Lung (tissue), 12 donors: ENCODE measurements around the gene SIK3. TPM values are rescaled to one million over a fixed set of nuclear protein-coding genes. Genes with fewer than 3 reads are reported as not detected.

Experiments
- ATAC-seq: fragments of 200-7000 bp; cut with Tn5 transposase; one replicate; pipeline ENCODE4 v1.9.1; 2020; ENCODE audit warnings: moderate number of reproducible peaks; ENCODE audit not compliant: insufficient read depth, low FRiP score
- DNase-seq, 3 donors: peaks; one replicate each; pipeline ENCODE4 v3.0.0-alpha.2; 2013 to 2017
- H3K27ac ChIP-seq, 2 donors: one replicate each; pipeline ENCODE4 v1.5.1; 2013; ENCODE audit warnings: mild to moderate bottlenecking in 2 of 2, moderate library complexity in 2 of 2, control low read depth in 1 of 2, inconsistent platforms in 1 of 2, low read depth in 1 of 2, low read length in 1 of 2
- H3K27me3 ChIP-seq, 3 donors: one replicate each; pipeline ENCODE4 v1.5.1; 2013; ENCODE audit warnings: low read length in 2 of 3; ENCODE audit not compliant: control insufficient read depth in 3 of 3, insufficient read depth in 3 of 3
- H3K36me3 ChIP-seq, 4 donors: one replicate each; pipeline ENCODE4 v1.5.1; 2013; ENCODE audit warnings: low read length in 4 of 4, mild to moderate bottlenecking in 1 of 4, moderate library complexity in 1 of 4; ENCODE audit not compliant: control insufficient read depth in 4 of 4, insufficient read depth in 4 of 4
- H3K4me1 ChIP-seq, 5 donors: one replicate each; pipeline ENCODE4 v1.5.1; 2013; ENCODE audit warnings: low read length in 5 of 5, mild to moderate bottlenecking in 2 of 5, moderate library complexity in 1 of 5; ENCODE audit not compliant: control insufficient read depth in 5 of 5, insufficient read depth in 5 of 5
- H3K4me3 ChIP-seq: one replicate; pipeline ENCODE4 v1.5.1; 2013; ENCODE audit warnings: mild to moderate bottlenecking, control low read depth, moderate library complexity
- H3K9ac ChIP-seq, 2 donors: one replicate each; pipeline ENCODE4 v1.5.1; 2013; ENCODE audit warnings: low read length in 2 of 2, control low read depth in 1 of 2; ENCODE audit not compliant: insufficient read depth in 1 of 2
- H3K9me3 ChIP-seq, 4 donors: one replicate each; pipeline ENCODE4 v1.5.1; 2013; ENCODE audit warnings: low read length in 3 of 4, mild to moderate bottlenecking in 1 of 4, moderate library complexity in 1 of 4; ENCODE audit not compliant: control insufficient read depth in 4 of 4, insufficient read depth in 3 of 4
- CTCF ChIP-seq: IDR thresholded peaks from 2 replicates; pipeline ENCODE4 v1.5.1; 2012; ENCODE audit warnings: mild to moderate bottlenecking; ENCODE audit errors: control extremely low read depth, extremely low read depth
- WGBS, 2 donors: extraction: QIAGEN DNeasy Blood & Tissue Kit; methylation state at CpG; one replicate each; pipeline ENCODE4 v1.1.7; 2013; 5-methylcytosine and 5-hydroxymethylcytosine counted together
- polyA plus RNA-seq, 2 donors: library from polyadenylated mRNA; stranded (reverse); fragments of 200-250 nt; gene quantifications; one replicate each; pipeline ENCODE4 v1.2.1, GENCODE V29; 2013
- total RNA-seq, 2 donors: library from RNA; depleted of rRNA in 1 of 2; stranded (reverse); fragments of >200 nt in 1 of 2; gene quantifications; one replicate each; pipeline ENCODE4 v1.2.1, GENCODE V29; 2014 to 2021
- donor health status: control.
- donor health status: control.
- donor health status: Bipolar disorder and iron deficiency.
- donor health status: healthy.
- donor health status: DM: yes; HTN: yes; CAD: no.

Gene SIK3
- total and polyA plus RNA-seq, 4 donors = 9.0 to 43.4 (median 29.6) TPM

DNA sequence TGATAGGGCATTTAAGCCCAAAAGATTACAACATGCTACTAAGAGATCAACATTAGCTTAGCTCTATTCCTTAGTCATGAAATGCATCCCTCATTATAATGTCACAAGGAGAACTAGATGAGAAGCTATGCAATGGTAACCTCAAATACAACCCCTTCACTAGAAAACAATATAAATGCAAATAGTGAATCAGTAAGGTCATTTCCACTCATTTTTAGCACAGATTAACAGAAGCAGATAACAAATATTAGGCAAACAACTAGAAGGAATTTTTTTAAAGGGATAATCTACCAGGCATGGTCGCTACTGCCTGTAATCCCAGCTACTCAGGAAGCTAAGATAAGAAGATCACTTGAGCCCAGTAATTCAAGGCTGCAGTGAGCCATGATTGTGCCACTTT is 28.2 kb downstream of the SIK3 start:
- Histone ChIP-seq H3K4me3 (no peak overlapping the region), H3K27ac (no peak overlapping the region), H3K36me3 (no peaks in the 10 kb centered on the region), H3K4me1 (peaks cover 0 to 17% (median 12%) of the 10 kb centered on the region in 5 donors), H3K9me3 (no peaks in the 10 kb centered on the region), H3K9ac (no peak overlapping the region), H3K27me3 (no peaks in the 10 kb centered on the region)
- WGBS, 2 donors = 68 to 89% methylated on average over 1 of the region's 1 CpG
- TF ChIP-seq CTCF = no peak
- ATAC-seq = no peak
- DNase-seq = no peak

- Histone ChIP-seq H3K4me3 (no peak overlapping the region), H3K9ac (no peak overlapping the region), H3K27ac (no peak overlapping the region), H3K4me1 (peaks cover 0 to 12% (median 10%) of the 10 kb centered on the region in 5 donors), H3K27me3 (no peaks in the 10 kb centered on the region), H3K9me3 (no peaks in the 10 kb centered on the region), H3K36me3 (no peaks in the 10 kb centered on the region)
- DNase-seq = no peak
- 97% methylated on average over 6 of the region's 6 CpGs for WGBS, 2 donors
- no peak for ATAC-seq
- no peak for TF ChIP-seq CTCF
Measured at GRCh38 chr11:117068303-117068860, 29.8 kb downstream of the SIK3 start.

- no peaks in the 10 kb centered on the region for H3K36me3 ChIP-seq
- H3K9me3 ChIP-seq = no peaks in the 10 kb centered on the region
- H3K4me1 ChIP-seq = peaks cover 0 to 8% (median 5%) of the 10 kb centered on the region in 5 donors
- no peak for DNase-seq
- no peak overlapping the region for H3K27ac ChIP-seq
- no peak for ATAC-seq
- no peak overlapping the region for H3K4me3 ChIP-seq
- WGBS, 2 donors = 92 to 99% methylated on average over 2 of the region's 2 CpGs
- no peak for TF ChIP-seq CTCF
- H3K9ac ChIP-seq = no peak overlapping the region
- no peaks in the 10 kb centered on the region for H3K27me3 ChIP-seq
Measured at GRCh38 chr11:117066959-117067358, 31.3 kb downstream of the SIK3 start.

- peaks cover 0 to 4% (median 2%) of the 10 kb centered on the region in 5 donors for H3K4me1 ChIP-seq
- H3K9ac ChIP-seq = no peak overlapping the region
- no peak for ATAC-seq
- no peaks in the 10 kb centered on the region for H3K27me3 ChIP-seq
- H3K9me3 ChIP-seq = no peaks in the 10 kb centered on the region
- 75 to 94% methylated on average over 1 of the region's 1 CpG for WGBS, 2 donors
- no peak overlapping the region for H3K27ac ChIP-seq
- no peak for TF ChIP-seq CTCF
- no peak for DNase-seq
- H3K36me3 ChIP-seq = no peaks in the 10 kb centered on the region
- H3K4me3 ChIP-seq = no peak overlapping the region
Measured at GRCh38 chr11:117064275-117064674, 34.0 kb downstream of the SIK3 start.
